Natural killer cell treated with Interleukin-12 subunit alpha and Interleukin-12 subunit beta and Interleukin-15 and Interleukin-18, amount 100 ng/mL, for 72 hours (primary cell): ENCODE measurements around the gene BDKRB2. TPM values are rescaled to one million over a fixed set of nuclear protein-coding genes. Genes with fewer than 3 reads are reported as not detected.
A peak's percentile ranks its signal among the peaks of the same experiment; 100 is the strongest.

Experiments used
- ATAC-seq, 2 donors: fragments of 150-1000 bp; cut with Tn5 transposase in 1 of 2; sonication (Bioruptor Pico), chemical (Tn5 transposase) in 1 of 2; 2 replicates each; pipeline ENCODE4 v1.10.0; 2021
- DNase-seq: peaks from one replicate; pipeline ENCODE4 v3.0.0; 2022; ENCODE audit warnings: low spot score
- H3K27ac Mint-ChIP-seq, 2 donors: 1 replicate in 1 of 2; 2 replicates in 1 of 2; pipeline ENCODE4 v1.8.0; 2022; ENCODE audit warnings: mixed read lengths in 2 of 2, mild to moderate bottlenecking in 1 of 2, moderate library complexity in 1 of 2
- H3K27me3 Mint-ChIP-seq, 2 donors: 1 replicate in 1 of 2; 2 replicates in 1 of 2; pipeline ENCODE4 v1.8.0; 2022; ENCODE audit warnings: mixed read lengths in 2 of 2
- H3K36me3 Mint-ChIP-seq: one replicate; pipeline ENCODE4 v1.8.0; 2022; ENCODE audit warnings: mixed read lengths
- H3K4me1 Mint-ChIP-seq, 2 donors: 1 replicate in 1 of 2; 2 replicates in 1 of 2; pipeline ENCODE4 v1.8.0; 2022; ENCODE audit warnings: low read depth in 2 of 2, mixed read lengths in 2 of 2, mild to moderate bottlenecking in 1 of 2
- H3K4me3 Mint-ChIP-seq: one replicate; pipeline ENCODE4 v1.8.0; 2022; ENCODE audit warnings: mixed read lengths
- H3K9me3 Mint-ChIP-seq: 2 replicates; pipeline ENCODE4 v1.8.0; 2022; ENCODE audit warnings: mixed read lengths
- total RNA-seq, 2 donors: library from RNA; stranded (reverse); gene quantifications; one replicate each; pipeline ENCODE4 v1.2.3, GENCODE V29; 2022

Gene BDKRB2
- total RNA-seq, 2 donors from 2014 or later, result not detected

GRCh38 chr14:96274122-96274521, 69.5 kb downstream of the BDKRB2 start:
- peaks cover 0 to 3% of the 10 kb centered on the region in 2 donors for H3K4me1 Mint-ChIP-seq
- DNase-seq (no peak), ATAC-seq (no peak)
- no peaks in the 10 kb centered on the region for H3K9me3 Mint-ChIP-seq
- peaks cover 0 to 2% of the 10 kb centered on the region in 2 donors for H3K27me3 Mint-ChIP-seq
- no peaks in the 10 kb centered on the region for H3K36me3 Mint-ChIP-seq
- H3K4me3 Mint-ChIP-seq, result no peak overlapping the region
- no peak overlapping the region for H3K27ac Mint-ChIP-seq

GRCh38 chr14:96274543-96274942, 69.9 kb downstream of the BDKRB2 start:
- Mint-ChIP-seq H3K4me1 (peaks cover 0 to 3% of the 10 kb centered on the region in 2 donors), H3K9me3 (no peaks in the 10 kb centered on the region), H3K27ac (no peak overlapping the region), H3K4me3 (no peak overlapping the region), H3K36me3 (no peaks in the 10 kb centered on the region), H3K27me3 (peaks cover 0 to 2% of the 10 kb centered on the region in 2 donors)
- no peak for DNase-seq
- no peak for ATAC-seq

- no peak for ATAC-seq
- H3K4me3 Mint-ChIP-seq, result no peak overlapping the region
- peaks cover 0 to 3% of the 10 kb centered on the region in 2 donors for H3K4me1 Mint-ChIP-seq
These were observed 70.8 kb downstream of the BDKRB2 start for GRCh38 chr14:96275177-96276112.

GRCh38 chr14:96277890-96278289, 73.3 kb downstream of the BDKRB2 start:
- Mint-ChIP-seq H3K27me3 (peaks cover 0 to 2% of the 10 kb centered on the region in 2 donors), H3K4me3 (no peak overlapping the region), H3K9me3 (no peaks in the 10 kb centered on the region), H3K27ac (no peak overlapping the region), H3K4me1 (peaks cover 0 to 3% of the 10 kb centered on the region in 2 donors), H3K36me3 (no peaks in the 10 kb centered on the region)
- ATAC-seq (no peak), DNase-seq (no peak)

More at GRCh38 chr14:96275177-96276112, 70.8 kb downstream of the BDKRB2 start:
- H3K27ac Mint-ChIP-seq, result no peak overlapping the region
- DNase-seq, result no peak
- no peaks in the 10 kb centered on the region for H3K9me3 Mint-ChIP-seq
- H3K27me3 Mint-ChIP-seq, result peaks cover 0 to 2% of the 10 kb centered on the region in 2 donors
- no peaks in the 10 kb centered on the region for H3K36me3 Mint-ChIP-seq

GRCh38 chr14:96279564-96279963, 74.9 kb downstream of the BDKRB2 start:
- H3K4me1 Mint-ChIP-seq, result no peaks in the 10 kb centered on the region

GRCh38 chr14:96280104-96280503, 75.5 kb downstream of the BDKRB2 start:
- H3K27me3 Mint-ChIP-seq, result no peaks in the 10 kb centered on the region
- no peak overlapping the region for H3K27ac Mint-ChIP-seq
- peaks cover 0 to 3% of the 10 kb centered on the region in 2 donors for H3K4me1 Mint-ChIP-seq
- no peak for DNase-seq
- no peak for ATAC-seq
- H3K9me3 Mint-ChIP-seq, result no peaks in the 10 kb centered on the region
- H3K36me3 Mint-ChIP-seq, result no peaks in the 10 kb centered on the region
- no peak overlapping the region for H3K4me3 Mint-ChIP-seq

More at GRCh38 chr14:96279564-96279963, 74.9 kb downstream of the BDKRB2 start:
- ATAC-seq, result no peak
- DNase-seq, result no peak
- H3K36me3 Mint-ChIP-seq, result no peaks in the 10 kb centered on the region
- no peaks in the 10 kb centered on the region for H3K9me3 Mint-ChIP-seq
- H3K4me3 Mint-ChIP-seq, result no peak overlapping the region
- H3K27ac Mint-ChIP-seq, result no peak overlapping the region
- no peaks in the 10 kb centered on the region for H3K27me3 Mint-ChIP-seq

- DNase-seq, result no peak
- Mint-ChIP-seq H3K9me3 (no peaks in the 10 kb centered on the region), H3K4me3 (no peak overlapping the region), H3K36me3 (peaks cover 7% of the 10 kb centered on the region), H3K27me3 (no peaks in the 10 kb centered on the region), H3K4me1 (peaks cover 0 to 3% of the 10 kb centered on the region in 2 donors), H3K27ac (no peak overlapping the region)
- no peak for ATAC-seq
These were observed 76.8 kb downstream of the BDKRB2 start for GRCh38 chr14:96281486-96281885.

- ATAC-seq (no peak), DNase-seq (no peak)
- peak overlapping the region in 1 of 2 donors; percentile 37 for H3K27ac Mint-ChIP-seq
- no peaks in the 10 kb centered on the region for H3K27me3 Mint-ChIP-seq
- peaks cover 12% of the 10 kb centered on the region for H3K36me3 Mint-ChIP-seq
- peaks cover 0 to 3% of the 10 kb centered on the region in 2 donors for H3K4me1 Mint-ChIP-seq
- no peaks in the 10 kb centered on the region for H3K9me3 Mint-ChIP-seq
- H3K4me3 Mint-ChIP-seq, result no peak overlapping the region
These were observed 79.4 kb downstream of the BDKRB2 start for GRCh38 chr14:96284008-96284407.

- H3K4me3 Mint-ChIP-seq, result no peak overlapping the region
- ATAC-seq (no peak), DNase-seq (no peak)
- no peaks in the 10 kb centered on the region for H3K27me3 Mint-ChIP-seq
- peaks cover 0 to 3% of the 10 kb centered on the region in 2 donors for H3K4me1 Mint-ChIP-seq
- H3K9me3 Mint-ChIP-seq, result no peaks in the 10 kb centered on the region
- H3K36me3 Mint-ChIP-seq, result peaks cover 12% of the 10 kb centered on the region
- H3K27ac Mint-ChIP-seq, result peak overlapping the region in 1 of 2 donors; percentile 37
These were observed 79.8 kb downstream of the BDKRB2 start for GRCh38 chr14:96284430-96284829.

- Mint-ChIP-seq H3K4me3 (no peak overlapping the region), H3K4me1 (peaks cover 0 to 3% of the 10 kb centered on the region in 2 donors), H3K27ac (no peak overlapping the region), H3K27me3 (no peaks in the 10 kb centered on the region), H3K36me3 (peaks cover 17% of the 10 kb centered on the region), H3K9me3 (no peaks in the 10 kb centered on the region)
- no peak for ATAC-seq
- DNase-seq, result no peak
These were observed 81.0 kb downstream of the BDKRB2 start for GRCh38 chr14:96285667-96286066.

- no peak overlapping the region for H3K4me3 Mint-ChIP-seq
These were observed 81.6 kb downstream of the BDKRB2 start for GRCh38 chr14:96286251-96286650.

GRCh38 chr14:96287856-96288255, 83.2 kb downstream of the BDKRB2 start:
- peaks cover 17% of the 10 kb centered on the region for H3K36me3 Mint-ChIP-seq
- peaks cover 0 to 3% of the 10 kb centered on the region in 2 donors for H3K4me1 Mint-ChIP-seq
- DNase-seq (no peak), ATAC-seq (no peak)
- no peaks in the 10 kb centered on the region for H3K9me3 Mint-ChIP-seq
- H3K27ac Mint-ChIP-seq, result no peak overlapping the region
- H3K4me3 Mint-ChIP-seq, result no peak overlapping the region
- H3K27me3 Mint-ChIP-seq, result no peaks in the 10 kb centered on the region

More at GRCh38 chr14:96286251-96286650, 81.6 kb downstream of the BDKRB2 start:
- no peaks in the 10 kb centered on the region for H3K27me3 Mint-ChIP-seq
- H3K36me3 Mint-ChIP-seq, result peaks cover 17% of the 10 kb centered on the region
- DNase-seq (no peak), ATAC-seq (no peak)
- H3K27ac Mint-ChIP-seq, result no peak overlapping the region
- H3K4me1 Mint-ChIP-seq, result peaks cover 0 to 3% of the 10 kb centered on the region in 2 donors
- H3K9me3 Mint-ChIP-seq, result no peaks in the 10 kb centered on the region
